Left ventricle myocardium inferior (tissue), 1 donor: Measurements from ENCODE around the gene NUDT14. TPM values are rescaled to one million over a fixed set of nuclear protein-coding genes. Genes with fewer than 3 reads are reported as not detected.

ENCODE experiments used
- DNase-seq: peaks from one replicate; pipeline ENCODE4 v3.0.0-alpha.2; 2020
- H3K27ac ChIP-seq: fragments of 200-600 bp; replicated peaks from 2 replicates; pipeline ENCODE4 v1.8.0; 2021
- H3K27me3 ChIP-seq: fragments of 200-600 bp; 2 replicates; pipeline ENCODE4 v1.8.0; 2021; ENCODE audit warnings: low read depth
- H3K36me3 ChIP-seq: fragments of 200-600 bp; 2 replicates; pipeline ENCODE4 v1.8.0; 2021
- H3K4me1 ChIP-seq: fragments of 200-600 bp; 2 replicates; pipeline ENCODE4 v1.8.0; 2021
- H3K4me3 ChIP-seq: fragments of 200-600 bp; 2 replicates; pipeline ENCODE4 v1.8.0; 2021; ENCODE audit warnings: mild to moderate bottlenecking, moderate library complexity
- H3K9me3 ChIP-seq: fragments of 200-600 bp; replicated peaks from 2 replicates; pipeline ENCODE4 v1.8.0; 2021
- CTCF ChIP-seq: fragments of 200-600 bp; IDR thresholded peaks from 2 replicates; pipeline ENCODE4 v1.8.0; 2021; ENCODE audit warnings: antibody characterized with exemption, mild to moderate bottlenecking, borderline replicate concordance
- intact Hi-C: fragments of 100-400 bp; cut with micrococcal nuclease; formaldehyde crosslinking; loops from one replicate; pipeline ENCODE4 v1.11.0; 2022
- total RNA-seq: library from RNA; stranded (reverse); fragmentation: NEBNext Ultra II Directional; extraction: Animal tissue kit (Norgen Biotek cat#: 25700); gene quantifications from one replicate; pipeline ENCODE4 v1.2.1, GENCODE V29; 2021
- donor health status: DM: no; HTN: yes; CAD: no; lungs with severe emphysema.

The NUDT14 gene
- total RNA-seq, 1 donor from 2014 or later, result 22.9 TPM

GRCh38 chr14:105219753-105220152, 38.6 kb upstream of the NUDT14 start:
- no peaks in the 10 kb centered on the region for H3K27me3 ChIP-seq
- peaks cover 81% of the 10 kb centered on the region for H3K36me3 ChIP-seq
- no peak for DNase-seq
- intact Hi-C loops, result no loop called here
- H3K27ac ChIP-seq, result peak overlapping the region; percentile 84
- TF ChIP-seq CTCF, result no peak
- H3K4me3 ChIP-seq, result no peak overlapping the region
- H3K9me3 ChIP-seq, result no peaks in the 10 kb centered on the region
- peaks cover 24% of the 10 kb centered on the region for H3K4me1 ChIP-seq

GRCh38 chr14:105219043-105219612, 38.0 kb upstream of the NUDT14 start:
- H3K27ac ChIP-seq, result no peak overlapping the region
- no peak overlapping the region for H3K4me3 ChIP-seq
- peaks cover 24% of the 10 kb centered on the region for H3K4me1 ChIP-seq
- TF ChIP-seq CTCF, result no peak
- intact Hi-C loops, result no loop called here
- DNase-seq, result no peak
- no peaks in the 10 kb centered on the region for H3K27me3 ChIP-seq
- H3K36me3 ChIP-seq, result peaks cover 76% of the 10 kb centered on the region
- no peaks in the 10 kb centered on the region for H3K9me3 ChIP-seq

GRCh38 chr14:105218611-105219010, 37.5 kb upstream of the NUDT14 start:
- Histone ChIP-seq H3K4me3 (no peak overlapping the region), H3K27ac (no peak overlapping the region), H3K9me3 (no peaks in the 10 kb centered on the region), H3K36me3 (peaks cover 76% of the 10 kb centered on the region), H3K27me3 (no peaks in the 10 kb centered on the region), H3K4me1 (peaks cover 24% of the 10 kb centered on the region)
- intact Hi-C loops, result no loop called here
- DNase-seq, result no peak
- no peak for TF ChIP-seq CTCF

- TF ChIP-seq CTCF, result no peak
- no peak overlapping the region for H3K27ac ChIP-seq
- intact Hi-C loops, result no loop called here
- H3K36me3 ChIP-seq, result peaks cover 74% of the 10 kb centered on the region
- no peaks in the 10 kb centered on the region for H3K27me3 ChIP-seq
- H3K9me3 ChIP-seq, result no peaks in the 10 kb centered on the region
- H3K4me3 ChIP-seq, result no peak overlapping the region
- peaks cover 24% of the 10 kb centered on the region for H3K4me1 ChIP-seq
- DNase-seq, result no peak
Observed at GRCh38 chr14:105217774-105218173, 36.7 kb upstream of the NUDT14 start.

- no peak for TF ChIP-seq CTCF
- Histone ChIP-seq H3K4me1 (peaks cover 24% of the 10 kb centered on the region), H3K4me3 (no peak overlapping the region), H3K36me3 (peaks cover 74% of the 10 kb centered on the region), H3K27me3 (no peaks in the 10 kb centered on the region), H3K9me3 (no peaks in the 10 kb centered on the region), H3K27ac (no peak overlapping the region)
- intact Hi-C loops, result no loop called here
- DNase-seq, result no peak
Observed at GRCh38 chr14:105216490-105217247, 35.6 kb upstream of the NUDT14 start.
